Measurements from ENCODE around the gene ACACB. TPM values are rescaled to one million over a fixed set of nuclear protein-coding genes. Genes with fewer than 3 reads are reported as not detected.

Gene ACACB
- total RNA-seq, 1 experiment from 2014 or later: 8.2 TPM

GRCh38 chr12:109240365-109240764 is 124.0 kb downstream of the ACACB start:
- Histone ChIP-seq H3K4me1 (ENCODE audit: insufficient read depth, low read length, poor library complexity, severe bottlenecking) (no peaks in the 10 kb centered on the region), H3K4me3 (ENCODE audit: low read depth, low read length, poor library complexity, severe bottlenecking) (no peak overlapping the region), H3K36me3 (ENCODE audit: insufficient read depth, low read length, poor library complexity, severe bottlenecking) (no peaks in the 10 kb centered on the region), H3K27ac (ENCODE audit: low read depth, low read length, poor library complexity, severe bottlenecking) (no peak overlapping the region), H3K27me3 (replicated peaks; ENCODE audit: insufficient read depth, low read depth, low read length, poor library complexity) (no peaks in the 10 kb centered on the region), H3K9me3 (ENCODE audit: low read depth, low read length, poor library complexity, severe bottlenecking) (no peaks in the 10 kb centered on the region)
- intact Hi-C loops (cut with micrococcal nuclease; ENCODE audit: unreplicated experiment): no loop called here
- no peak for DNase-seq (ENCODE audit: low spot score)
- ChIA-PET POLR2A (ENCODE audit: low non-redundant PET) (no interaction called here), CTCF (no interaction called here)
- BruUV-seq (replicated peaks): no TSS peak
- TF ChIP-seq CTCF (conservative IDR thresholded peaks at IDR 0.05; ENCODE audit: low read depth, low read length): no peak

GRCh38 chr12:109241936-109242335 is 125.5 kb downstream of the ACACB start:
- CTCF ChIA-PET: no interaction called here
- no TSS peak for BruUV-seq (replicated peaks)

GRCh38 chr12:109244073-109244472 is 127.7 kb downstream of the ACACB start:
- no peak overlapping the region for H3K27ac ChIP-seq (ENCODE audit: low read depth, low read length, poor library complexity, severe bottlenecking)
- intact Hi-C loops (cut with micrococcal nuclease; ENCODE audit: unreplicated experiment): no loop called here
- no peaks in the 10 kb centered on the region for H3K36me3 ChIP-seq (ENCODE audit: insufficient read depth, low read length, poor library complexity, severe bottlenecking)
- no peaks in the 10 kb centered on the region for H3K9me3 ChIP-seq (ENCODE audit: low read depth, low read length, poor library complexity, severe bottlenecking)
- no peaks in the 10 kb centered on the region for H3K27me3 ChIP-seq (replicated peaks; ENCODE audit: insufficient read depth, low read depth, low read length, poor library complexity)
- BruUV-seq (replicated peaks): no TSS peak
- no peaks in the 10 kb centered on the region for H3K4me1 ChIP-seq (ENCODE audit: insufficient read depth, low read length, poor library complexity, severe bottlenecking)
- ChIA-PET POLR2A (ENCODE audit: low non-redundant PET) (interaction anchor here (0.7 kb wide), 1 partner anchor 387 kb away, joined by 4 read pairs; the partner anchor contains the start of gene SSH1), CTCF (no interaction called here)
- no peak for TF ChIP-seq CTCF (conservative IDR thresholded peaks at IDR 0.05; ENCODE audit: low read depth, low read length)
- no peak for TF ChIP-seq EZH2 (IDR thresholded peaks at IDR 0.05; ENCODE audit: borderline replicate concordance, low read depth, low read length, poor library complexity, severe bottlenecking)
- H3K4me3 ChIP-seq (ENCODE audit: low read depth, low read length, poor library complexity, severe bottlenecking): no peak overlapping the region
- DNase-seq (ENCODE audit: low spot score): no peak

More at GRCh38 chr12:109241936-109242335, 125.5 kb downstream of the ACACB start:
- Histone ChIP-seq H3K4me3 (ENCODE audit: low read depth, low read length, poor library complexity, severe bottlenecking) (no peak overlapping the region), H3K9me3 (ENCODE audit: low read depth, low read length, poor library complexity, severe bottlenecking) (no peaks in the 10 kb centered on the region), H3K27me3 (replicated peaks; ENCODE audit: insufficient read depth, low read depth, low read length, poor library complexity) (no peaks in the 10 kb centered on the region), H3K27ac (ENCODE audit: low read depth, low read length, poor library complexity, severe bottlenecking) (no peak overlapping the region), H3K36me3 (ENCODE audit: insufficient read depth, low read length, poor library complexity, severe bottlenecking) (no peaks in the 10 kb centered on the region), H3K4me1 (ENCODE audit: insufficient read depth, low read length, poor library complexity, severe bottlenecking) (no peaks in the 10 kb centered on the region)
- intact Hi-C loops (cut with micrococcal nuclease; ENCODE audit: unreplicated experiment): no loop called here
- no peak for DNase-seq (ENCODE audit: low spot score)
- POLR2A ChIA-PET (ENCODE audit: low non-redundant PET): no interaction called here
- no peak for TF ChIP-seq EZH2 (IDR thresholded peaks at IDR 0.05; ENCODE audit: borderline replicate concordance, low read depth, low read length, poor library complexity, severe bottlenecking)
- TF ChIP-seq CTCF (conservative IDR thresholded peaks at IDR 0.05; ENCODE audit: low read depth, low read length): no peak

Measured in A673 (cell line).